GM12873 (cell line): ENCODE data around the gene PAGE1.

Experiments used
- CTCF ChIP-seq: IDR thresholded peaks from 2 replicates; pipeline ENCODE4 v1.5.1; 2012; ENCODE audit warnings: low read depth, mild to moderate bottlenecking, moderate library complexity, low read length, control low read depth; ENCODE audit not compliant: insufficient read depth; ENCODE audit errors: missing control alignments

The PAGE1 gene

GRCh38 chrX:49704691-49705404 is 9.1 kb upstream of the PAGE1 start:
- TF ChIP-seq CTCF = no peak

- TF ChIP-seq CTCF = no peak
Observed at GRCh38 chrX:49701933-49702332, 6.1 kb upstream of the PAGE1 start.

GRCh38 chrX:49701323-49701722 is 5.5 kb upstream of the PAGE1 start:
- no peak for TF ChIP-seq CTCF

- TF ChIP-seq CTCF = no peak
Observed at GRCh38 chrX:49675075-49675719, 20.6 kb downstream of the PAGE1 start.

GRCh38 chrX:49673394-49673793 is 22.4 kb downstream of the PAGE1 start:
- TF ChIP-seq CTCF = no peak

- TF ChIP-seq CTCF = no peak
Observed at GRCh38 chrX:49664824-49665223, 31.0 kb downstream of the PAGE1 start.

- no peak for TF ChIP-seq CTCF
Observed at GRCh38 chrX:49661881-49662280, 33.9 kb downstream of the PAGE1 start.
